Superior temporal gyrus (tissue), 1 donor: ENCODE results near the gene ATXN7.

Experiments used
- DNase-seq: peaks from one replicate; pipeline ENCODE4 v3.0.0-alpha.2; 2016; ENCODE audit errors: extremely low spot score

The ATXN7 gene

GRCh38 chr3:63863150-63864007 is at the start of gene ATXN7, which contains the start of gene THOC7:
ATXN7 (plus strand) TSS chr3:63863867; CDS start chr3:63912599, 48,732 bp downstream.
THOC7 (minus strand) TSS chr3:63863805; CDS start chr3:63863790, 15 bp downstream.
- DNase-seq: peak; percentile 57

DNA sequence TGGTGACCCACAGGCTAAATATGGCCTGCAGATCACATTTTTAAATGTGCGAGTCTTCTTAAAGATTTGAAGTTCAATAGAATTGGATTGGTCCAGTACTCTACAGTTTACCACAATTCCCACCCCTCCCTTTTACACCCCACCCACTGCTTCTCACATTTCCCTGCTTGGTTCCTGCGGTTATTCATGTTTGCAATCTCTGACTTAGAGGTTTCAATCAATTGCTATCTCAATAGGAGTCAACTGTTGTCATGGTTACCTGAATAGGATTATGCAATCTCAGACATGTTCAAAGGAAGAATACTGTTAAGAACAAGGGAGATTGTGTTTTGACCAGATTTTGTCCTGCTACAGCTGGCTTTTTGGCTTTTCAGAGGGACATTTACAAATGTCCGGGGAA is 49.4 kb upstream of the ATXN7 start:
- DNase-seq: no peak

- no peak for DNase-seq
Observed at GRCh38 chr3:63817225-63817624, 46.4 kb upstream of the ATXN7 start.

DNA sequence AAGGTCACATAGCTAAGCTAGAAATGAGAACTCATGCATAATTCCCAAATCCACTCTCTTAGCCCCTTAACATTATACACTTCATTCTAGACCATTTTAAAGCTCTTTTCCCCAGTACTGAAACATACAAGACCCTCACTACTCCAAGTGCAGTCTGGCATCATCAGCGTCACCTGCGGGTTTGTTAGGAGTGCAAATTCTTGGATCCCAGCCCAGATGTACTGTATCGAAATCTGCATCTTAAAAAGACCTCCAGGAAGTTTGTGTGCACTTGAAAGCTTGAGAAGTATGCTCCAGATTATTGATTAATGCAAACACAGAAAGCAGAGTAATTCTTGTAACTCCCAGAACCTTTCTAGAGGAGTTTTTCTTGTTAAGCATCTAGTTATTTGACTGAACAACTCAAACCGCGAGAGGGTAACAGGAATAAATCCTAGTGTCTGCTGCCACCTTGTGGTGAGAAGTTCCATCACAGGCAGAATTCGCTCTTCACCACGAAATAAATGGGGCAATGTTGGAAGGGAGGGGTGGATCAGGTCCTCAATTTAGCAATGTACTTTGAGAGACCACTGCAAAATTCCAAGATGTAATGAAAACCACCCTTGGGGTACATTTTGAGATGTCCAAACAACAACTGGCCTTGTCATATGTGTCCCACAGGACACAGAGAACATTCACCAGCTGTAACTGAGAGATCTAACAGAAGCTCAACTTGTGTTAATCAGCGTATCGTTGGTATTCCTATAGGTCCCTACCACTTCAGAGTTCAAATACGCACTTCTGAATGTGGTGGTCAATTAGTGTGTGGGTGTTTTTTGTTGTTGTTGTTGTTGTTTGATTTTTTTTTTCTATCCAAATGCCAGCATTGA is 45.2 kb upstream of the ATXN7 start:
- peak; percentile 96 for DNase-seq

- DNase-seq: no peak
Observed at GRCh38 chr3:63819151-63819398, 44.6 kb upstream of the ATXN7 start, which contains the start of gene C3orf49. C3orf49 (plus strand) TSS chr3:63819299; CDS start chr3:63819472, 173 bp downstream.

GRCh38 chr3:63824309-63824708 is 39.4 kb upstream of the ATXN7 start:
- DNase-seq: no peak

- no peak for DNase-seq
Observed at GRCh38 chr3:63830526-63830925, 33.1 kb upstream of the ATXN7 start.

- no peak for DNase-seq
Observed at GRCh38 chr3:63832395-63832794, 31.3 kb upstream of the ATXN7 start.

DNA sequence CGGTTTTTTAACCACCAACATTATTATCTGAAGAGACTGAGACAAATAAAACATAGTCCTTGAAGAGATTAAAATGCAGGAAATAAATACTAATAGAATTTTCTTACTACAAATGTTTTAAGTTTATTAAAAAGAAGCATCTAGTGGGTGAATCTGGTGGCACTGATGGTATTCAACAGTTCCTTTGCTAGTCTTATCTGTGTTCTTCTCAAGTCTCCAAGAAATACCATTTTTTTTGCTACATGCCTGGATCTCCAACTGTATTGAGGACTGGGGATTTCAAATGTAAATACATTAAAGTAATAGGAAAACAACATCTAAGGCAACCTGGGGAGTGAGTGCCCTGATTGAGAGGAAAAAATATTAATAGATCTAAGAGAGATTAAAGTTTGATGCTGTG is 22.0 kb upstream of the ATXN7 start:
- DNase-seq: no peak

- DNase-seq: no peak
Observed at GRCh38 chr3:63842127-63842526, 21.5 kb upstream of the ATXN7 start.

- no peak for DNase-seq
Observed at GRCh38 chr3:63845215-63845614, 18.5 kb upstream of the ATXN7 start.

DNA sequence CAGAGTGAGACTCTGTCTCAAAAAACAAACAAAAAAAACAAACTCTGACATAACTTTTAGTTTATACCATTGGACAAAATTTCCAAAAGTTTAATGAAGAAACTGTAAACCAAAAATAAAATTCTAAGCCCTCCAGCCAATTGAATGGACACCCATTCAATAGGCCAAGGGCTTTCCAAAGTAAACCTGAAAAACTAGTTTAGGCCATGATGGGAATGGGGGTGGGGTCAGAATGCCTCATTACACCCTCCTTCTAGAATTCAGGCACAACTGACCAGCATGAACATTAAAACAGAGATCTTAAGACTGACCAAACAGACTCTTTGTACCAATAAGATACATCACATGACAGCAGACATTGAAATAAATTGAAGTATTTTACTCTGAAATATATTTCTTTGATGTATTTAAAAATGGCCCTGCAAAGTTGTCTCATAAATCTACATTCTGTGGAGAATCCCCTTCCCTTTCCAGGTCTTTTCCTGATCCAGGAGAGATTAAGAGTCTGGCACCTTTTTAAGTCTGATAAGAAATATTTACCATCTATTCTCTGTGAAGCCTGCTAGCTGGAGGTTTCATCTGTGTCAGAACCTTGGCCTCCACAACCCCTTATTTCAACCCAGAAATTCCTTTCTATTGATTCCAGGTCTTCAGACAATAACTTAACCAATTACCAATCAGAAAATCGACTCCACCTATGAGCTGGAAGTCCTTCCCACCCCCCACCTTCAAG is 15.8 kb upstream of the ATXN7 start:
- no peak for DNase-seq

GRCh38 chr3:63849175-63849574 is 14.5 kb upstream of the ATXN7 start:
- no peak for DNase-seq

DNA sequence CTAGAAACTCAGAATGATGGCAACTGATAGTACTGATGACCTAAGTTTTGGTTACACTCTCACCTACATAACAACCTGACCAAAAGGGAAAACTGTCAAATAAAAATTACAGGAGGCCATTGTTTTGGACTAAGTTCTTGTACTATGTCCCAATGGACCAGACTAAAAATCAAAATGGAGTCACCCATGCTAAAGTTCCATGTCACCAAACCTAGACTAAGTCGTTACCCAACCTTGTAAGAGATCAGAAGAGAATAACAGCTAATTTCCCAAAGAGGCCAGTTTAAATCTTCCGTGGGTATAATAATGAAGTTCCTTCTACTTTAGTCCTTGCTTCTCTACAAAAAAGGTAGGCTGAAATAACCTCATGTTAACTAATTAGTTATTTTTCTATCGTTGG is 12.4 kb upstream of the ATXN7 start:
- DNase-seq: no peak

DNA sequence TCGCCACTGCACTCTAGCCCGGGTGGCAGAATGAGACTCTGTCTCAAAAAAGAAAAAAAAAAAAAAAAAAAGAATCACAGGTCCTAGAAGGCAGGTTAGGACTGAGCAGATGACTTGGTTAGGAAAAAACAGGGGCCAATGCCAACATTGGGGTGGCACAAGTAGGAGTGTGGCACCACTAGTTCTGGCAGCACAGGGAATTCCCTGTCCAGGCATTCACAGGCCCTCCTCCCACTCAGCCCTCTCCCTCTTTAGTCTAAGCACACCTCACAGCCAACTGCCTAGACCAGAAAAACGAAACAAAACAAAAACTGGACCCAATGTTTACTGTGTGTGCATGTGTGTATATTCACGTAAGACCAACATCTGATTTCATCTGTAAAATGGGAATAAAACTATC is 10.6 kb upstream of the ATXN7 start:
- DNase-seq: no peak

DNA sequence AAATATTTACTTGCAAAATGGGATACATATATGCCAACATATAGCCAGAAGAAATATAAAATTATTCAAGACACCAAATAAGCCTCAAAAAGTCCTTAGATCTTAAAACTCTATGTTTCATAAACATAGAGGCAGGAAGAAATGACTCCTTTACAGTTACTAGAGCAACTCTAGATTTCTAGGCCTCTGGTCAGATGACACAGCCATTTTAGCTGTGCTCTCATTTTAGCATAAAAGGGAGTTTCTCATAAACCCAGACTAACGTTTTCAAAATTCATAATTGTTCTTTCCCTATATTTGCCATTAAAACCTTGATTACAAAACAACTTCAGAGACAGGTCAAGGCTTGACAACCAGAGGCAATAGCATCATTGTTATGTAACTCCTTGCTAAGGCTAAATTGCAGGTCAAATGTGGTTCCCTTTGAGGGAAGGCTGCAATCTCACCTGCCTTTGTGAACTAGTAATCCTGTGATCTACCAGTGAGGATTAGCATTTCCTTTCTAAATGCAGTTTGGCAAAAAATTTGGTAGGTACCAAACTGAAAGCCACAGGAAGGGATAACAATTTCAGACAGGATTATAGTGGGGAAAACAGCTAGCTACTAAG is 8.2 kb upstream of the ATXN7 start:
- DNase-seq: peak; percentile 53

GRCh38 chr3:63857311-63857710 is 6.4 kb upstream of the ATXN7 start:
- DNase-seq: no peak

GRCh38 chr3:63860776-63861175 is 2.9 kb upstream of the ATXN7 start:
- no peak for DNase-seq

- no peak for DNase-seq
Observed at GRCh38 chr3:63861306-63861705, 2.4 kb upstream of the ATXN7 start.

GRCh38 chr3:63862804-63863149 is 890 bp upstream of the ATXN7 start:
- no peak for DNase-seq

GRCh38 chr3:63864008-63864964 is 619 bp downstream of the ATXN7 start:
- no peak for DNase-seq
